Measurements from ENCODE around the gene THOC2.
"Not testable (repeated sequence)": the region's sequence is repeated elsewhere in the genome, so short reads cannot be mapped to it uniquely, and the experiment has no call there.

Gene THOC2

GRCh38 chrX:123743312-123743711, 10.5 kb upstream of the THOC2 start:
- no peak for TF ChIP-seq ZNF274 (IDR thresholded peaks at IDR 0.05; ENCODE audit: low read depth, low read length)
- H3K4me3 ChIP-seq (ENCODE audit: low read length), result no peak overlapping the region

DNA sequence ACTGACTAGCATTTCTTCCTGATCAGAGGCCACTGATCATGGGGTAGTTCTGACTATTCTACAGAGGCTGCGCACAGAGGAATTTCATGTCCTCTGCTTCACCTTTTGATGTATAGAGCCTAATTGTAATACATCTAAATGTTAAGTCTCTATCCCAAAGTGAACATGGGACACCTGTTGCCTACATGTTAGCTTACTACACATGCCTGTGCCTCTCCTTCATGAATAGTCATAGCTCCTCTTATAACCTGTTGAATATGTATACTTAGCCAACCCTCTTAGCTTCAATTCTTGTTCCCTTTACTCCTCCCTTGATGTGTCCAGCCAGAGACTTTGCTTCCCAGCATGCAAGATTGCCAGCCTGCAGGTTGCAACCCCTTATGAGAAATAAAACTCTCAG, 9.6 kb upstream of the THOC2 start:
- no peak overlapping the region for H3K4me3 ChIP-seq (ENCODE audit: low read length)
- TF ChIP-seq ZNF274 (IDR thresholded peaks at IDR 0.05; ENCODE audit: low read depth, low read length), result no peak

DNA sequence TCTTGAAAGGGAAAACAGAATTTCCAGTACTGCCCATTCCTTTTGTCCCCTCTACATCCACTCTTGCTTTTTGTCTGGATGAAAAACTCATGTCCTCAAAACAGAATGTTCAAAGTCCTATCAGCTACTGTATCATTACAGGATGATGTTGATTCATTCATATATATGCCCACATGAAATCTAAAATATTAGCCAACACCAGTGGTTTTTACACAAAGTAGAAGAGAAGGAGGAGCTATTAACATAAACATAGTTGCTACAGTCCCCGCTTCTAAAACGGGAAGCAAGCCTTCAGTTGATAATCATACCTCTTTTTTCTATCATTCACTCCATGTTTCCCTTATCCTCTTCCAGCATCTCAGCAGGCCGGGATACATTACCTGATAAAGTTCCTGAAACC, 7.7 kb upstream of the THOC2 start:
- H3K4me3 ChIP-seq (ENCODE audit: low read length), result no peak overlapping the region
- TF ChIP-seq ZNF274 (IDR thresholded peaks at IDR 0.05; ENCODE audit: low read depth, low read length), result no peak

DNA sequence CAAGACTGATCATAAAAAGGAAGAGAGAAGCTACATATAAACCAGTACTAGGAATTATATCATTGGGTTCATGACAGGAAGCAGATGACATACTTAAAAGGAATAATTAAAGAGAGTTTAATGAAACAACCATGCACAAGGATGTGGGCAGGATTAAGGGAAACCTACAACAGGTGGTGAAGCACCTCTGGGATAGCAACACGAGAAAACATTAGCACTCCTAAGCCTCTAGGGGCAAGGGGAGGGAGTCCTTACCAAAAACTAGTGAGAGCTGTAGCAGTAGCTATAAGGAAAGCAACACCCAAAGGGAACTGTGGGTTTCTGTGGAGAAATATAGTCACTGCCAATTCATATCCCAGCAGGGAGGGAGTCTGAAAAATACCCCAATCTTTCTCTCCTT, 7.2 kb upstream of the THOC2 start:
- H3K4me3 ChIP-seq (ENCODE audit: low read length), result no peak overlapping the region
- TF ChIP-seq ZNF274 (IDR thresholded peaks at IDR 0.05; ENCODE audit: low read depth, low read length), result no peak

GRCh38 chrX:123739474-123739873, 6.6 kb upstream of the THOC2 start:
- no peak overlapping the region for H3K4me3 ChIP-seq (ENCODE audit: low read length)
- TF ChIP-seq ZNF274 (IDR thresholded peaks at IDR 0.05; ENCODE audit: low read depth, low read length), result no peak

- TF ChIP-seq ZNF274 (IDR thresholded peaks at IDR 0.05; ENCODE audit: low read depth, low read length), result no peak
- no peak overlapping the region for H3K4me3 ChIP-seq (ENCODE audit: low read length)
Measured at GRCh38 chrX:123738378-123738940, 5.6 kb upstream of the THOC2 start.

GRCh38 chrX:123736333-123736921, 3.6 kb upstream of the THOC2 start:
- no peak for TF ChIP-seq ZNF274 (IDR thresholded peaks at IDR 0.05; ENCODE audit: low read depth, low read length)
- H3K4me3 ChIP-seq (ENCODE audit: low read length), result no peak overlapping the region

DNA sequence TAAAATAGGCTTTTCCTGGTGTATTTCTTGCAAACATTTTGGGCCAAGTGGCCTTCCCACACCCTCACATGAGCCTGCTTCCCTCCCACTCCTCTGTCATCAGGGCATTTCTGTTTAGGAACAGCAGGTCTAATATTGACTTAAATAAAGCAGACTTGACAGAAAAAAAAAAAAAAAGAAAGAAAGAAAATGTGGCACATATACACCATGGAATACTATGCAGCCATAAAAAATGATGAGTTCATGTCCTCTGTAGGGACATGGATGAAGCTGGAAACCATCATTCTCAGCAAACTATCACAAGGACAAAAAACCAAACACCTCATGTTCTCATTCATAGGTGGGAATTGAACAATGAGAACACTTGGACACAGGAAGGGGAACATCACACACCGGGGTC, 2.3 kb upstream of the THOC2 start:
- not testable (repeated sequence) for H3K4me3 ChIP-seq (ENCODE audit: low read length)

DNA sequence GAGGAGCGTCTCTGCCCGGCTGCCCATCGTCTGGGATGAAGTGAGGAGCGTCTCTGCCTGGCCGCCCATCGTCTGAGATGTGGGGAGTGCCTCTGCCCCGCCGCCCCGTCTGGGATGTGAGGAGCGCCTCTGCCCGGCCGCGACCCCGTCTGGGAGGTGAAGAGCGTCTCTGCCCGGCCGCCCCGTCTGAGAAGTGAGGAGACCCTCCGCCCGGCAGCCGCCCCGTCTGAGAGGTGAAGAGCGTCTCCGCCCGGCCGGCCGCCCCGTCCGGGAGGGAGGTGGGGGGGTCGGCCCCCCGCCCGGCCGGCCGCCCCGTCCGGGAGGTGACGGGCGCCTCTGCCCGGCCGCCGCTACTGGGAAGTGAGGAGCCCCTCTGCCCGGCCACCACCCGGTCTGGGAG, 1.2 kb upstream of the THOC2 start:
- H3K4me3 ChIP-seq (ENCODE audit: low read length), result not testable (repeated sequence)

DNA sequence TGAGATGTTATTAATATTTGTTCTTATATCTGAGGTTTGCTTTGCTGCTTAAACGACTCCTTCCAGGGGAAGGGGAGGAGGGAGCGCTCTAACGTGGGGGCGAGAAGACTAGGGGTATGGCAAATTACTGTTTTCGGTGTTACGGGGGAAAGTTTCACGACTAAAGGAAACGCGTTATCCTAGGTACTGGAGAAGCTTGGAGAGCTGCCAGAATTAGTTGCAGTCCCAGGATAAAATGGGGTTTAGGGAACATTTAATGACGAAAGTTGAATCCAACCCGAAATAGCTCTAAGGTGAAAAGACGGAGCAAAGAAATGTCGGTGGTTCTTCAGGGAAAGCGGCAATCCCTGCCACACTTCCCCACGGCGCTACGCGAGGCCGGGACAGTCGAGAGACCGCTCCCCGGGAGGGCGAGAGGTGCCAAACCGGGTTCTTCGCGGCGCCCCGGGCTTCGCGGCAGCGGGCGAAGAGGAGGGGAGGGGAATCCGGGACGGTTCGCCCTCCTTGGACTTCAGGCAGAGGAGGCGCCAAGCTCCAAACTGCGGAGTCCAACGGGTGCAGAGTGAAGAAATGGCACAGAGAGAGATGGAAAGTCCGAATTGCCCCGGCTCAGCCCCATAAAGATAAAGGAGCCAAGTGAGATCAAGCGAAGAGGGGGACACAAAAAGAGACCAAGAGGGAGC, 724 bp downstream of the THOC2 start:
- TF ChIP-seq ZNF274 (IDR thresholded peaks at IDR 0.05; ENCODE audit: low read depth, low read length), result no peak
- peak overlapping the region; percentile 70 for H3K4me3 ChIP-seq (ENCODE audit: low read length)

GRCh38 chrX:123731258-123731986, 1.4 kb downstream of the THOC2 start:
- TF ChIP-seq ZNF274 (IDR thresholded peaks at IDR 0.05; ENCODE audit: low read depth, low read length), result no peak
- H3K4me3 ChIP-seq (ENCODE audit: low read length), result peak overlapping the region; percentile 70

GRCh38 chrX:123728554-123728953, 4.3 kb downstream of the THOC2 start:
- TF ChIP-seq ZNF274 (IDR thresholded peaks at IDR 0.05; ENCODE audit: low read depth, low read length), result no peak
- H3K4me3 ChIP-seq (ENCODE audit: low read length), result no peak overlapping the region; the same call in 1 of the 2 replicates

- H3K4me3 ChIP-seq (ENCODE audit: low read length), result no peak overlapping the region
- TF ChIP-seq ZNF274 (IDR thresholded peaks at IDR 0.05; ENCODE audit: low read depth, low read length), result no peak
Measured at GRCh38 chrX:123728016-123728415, 4.8 kb downstream of the THOC2 start.

DNA sequence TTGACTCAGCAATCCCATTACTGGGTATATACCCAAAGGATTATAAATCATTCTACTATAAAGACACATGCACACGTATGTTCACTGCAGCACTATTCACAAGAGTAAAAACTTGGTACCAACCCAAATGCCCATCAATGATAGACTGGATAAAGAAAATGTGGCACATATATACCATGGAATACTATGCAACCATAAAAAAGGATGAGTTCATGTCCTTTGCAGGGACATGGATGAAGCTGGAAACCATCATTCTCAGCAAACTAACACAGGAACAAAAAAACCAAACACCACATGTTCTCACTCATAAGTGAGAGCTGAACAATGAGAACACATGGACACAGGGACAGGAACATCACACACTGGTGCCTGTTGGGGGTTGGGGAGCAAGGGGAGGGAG, 10.7 kb downstream of the THOC2 start:
- not testable (repeated sequence) for H3K4me3 ChIP-seq (ENCODE audit: low read length)

DNA sequence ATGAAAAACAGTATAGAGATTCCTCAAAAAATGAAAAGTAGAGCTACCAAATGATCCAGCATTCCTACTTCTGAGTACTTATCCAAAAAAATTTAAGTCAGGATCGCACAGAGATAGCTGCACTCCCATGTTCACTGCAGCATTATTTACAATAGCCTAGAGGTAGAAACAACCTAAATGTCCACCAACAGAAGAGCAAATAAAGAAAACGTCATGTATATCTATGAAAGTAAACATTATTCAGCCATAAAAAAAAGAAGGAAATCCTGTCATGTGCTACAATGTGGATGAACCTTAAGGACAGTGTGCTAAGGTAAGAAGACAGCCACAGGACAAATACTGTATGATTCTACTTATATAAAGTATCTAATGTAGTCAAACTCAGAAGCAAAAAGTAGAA, 12.4 kb downstream of the THOC2 start:
- TF ChIP-seq ZNF274 (IDR thresholded peaks at IDR 0.05; ENCODE audit: low read depth, low read length), result no peak
- no peak overlapping the region for H3K4me3 ChIP-seq (ENCODE audit: low read length)
